ENCODE data around the gene CRIM1.

CRIM1 gene

DNA sequence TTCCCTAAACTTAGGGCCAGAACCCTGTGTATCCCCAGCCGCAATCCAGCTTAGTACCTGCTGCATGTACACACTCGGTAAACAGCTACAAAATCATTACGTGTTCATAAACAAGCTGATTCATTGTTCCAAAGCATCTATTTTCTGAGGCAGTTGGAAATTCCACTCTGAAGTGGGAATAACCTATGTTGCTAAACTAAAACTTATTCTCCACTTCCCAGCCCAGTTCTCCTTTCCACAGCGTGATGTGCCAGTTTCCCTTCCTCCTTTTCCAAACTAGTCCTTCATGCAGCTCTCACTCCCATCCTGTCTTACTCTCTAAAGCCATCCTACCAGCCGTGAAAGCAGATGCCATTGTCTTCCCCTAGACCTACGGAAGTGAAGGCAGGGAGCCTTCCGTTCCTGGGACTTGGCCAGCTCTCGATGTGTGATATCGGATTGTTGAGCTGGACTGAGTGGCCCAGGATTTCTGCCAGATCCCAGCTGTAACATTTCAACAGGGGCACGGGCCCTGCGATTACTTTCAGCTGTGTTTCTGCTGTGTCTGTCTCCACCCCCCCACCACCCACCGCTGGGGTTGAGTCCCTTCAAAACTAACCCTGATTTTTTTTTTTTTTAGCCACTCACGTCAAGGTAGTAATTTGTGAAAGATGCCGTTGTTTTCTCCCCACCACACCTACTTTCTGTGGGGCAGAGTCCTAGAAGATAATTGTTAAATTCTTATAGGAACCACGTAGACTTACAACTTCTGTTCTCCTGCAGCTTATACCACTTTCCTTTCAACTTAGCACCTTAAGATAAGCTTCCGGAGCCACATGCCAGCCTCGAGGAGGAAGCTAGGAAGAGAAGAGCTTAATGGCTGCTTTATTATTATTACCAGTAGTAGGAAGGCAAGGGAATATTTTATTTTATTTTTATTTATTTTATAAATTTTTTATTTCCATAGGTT is 100.9 kb downstream of the CRIM1 start:
- DNase-seq (ENCODE audit: low spot score) = peak; percentile 39

- DNase-seq (ENCODE audit: low spot score) = no peak
Observed at GRCh38 chr2:36458106-36458505, 102.5 kb downstream of the CRIM1 start.

GRCh38 chr2:36459725-36460137 is 104.2 kb downstream of the CRIM1 start:
- peak; percentile 67 for DNase-seq (ENCODE audit: low spot score)

GRCh38 chr2:36461039-36461681 is 105.6 kb downstream of the CRIM1 start:
- DNase-seq (ENCODE audit: low spot score) = peak; percentile 35

DNA sequence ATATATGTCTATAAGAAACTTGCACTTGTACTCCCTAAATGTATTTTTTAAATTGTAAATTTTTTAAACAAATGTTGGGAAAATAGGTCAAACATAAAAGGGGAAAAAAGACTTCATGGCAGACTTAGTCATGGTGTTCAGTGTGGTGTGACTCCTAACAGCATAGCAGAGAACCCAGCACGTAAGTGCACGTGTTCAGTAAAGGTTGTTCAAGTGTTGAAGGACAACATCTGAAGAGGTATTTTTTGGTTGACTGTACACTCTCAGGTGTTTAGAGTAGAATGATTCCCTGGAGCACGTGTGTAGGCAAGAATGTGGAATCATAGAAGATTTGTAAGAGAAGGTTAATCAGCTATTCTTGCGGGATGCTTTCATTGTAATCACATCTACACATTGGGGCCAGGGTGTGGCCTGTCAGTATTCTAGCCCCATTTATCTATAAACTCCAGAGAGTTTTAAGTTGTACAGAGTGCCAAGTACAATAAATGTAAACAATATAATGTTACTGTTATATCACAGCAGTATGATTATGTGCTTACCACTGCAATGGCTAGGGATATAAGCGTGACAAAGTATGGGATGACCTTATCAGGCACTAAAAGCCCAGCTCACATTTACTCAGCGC is 106.8 kb downstream of the CRIM1 start:
- no peak for DNase-seq (ENCODE audit: low spot score)

DNA sequence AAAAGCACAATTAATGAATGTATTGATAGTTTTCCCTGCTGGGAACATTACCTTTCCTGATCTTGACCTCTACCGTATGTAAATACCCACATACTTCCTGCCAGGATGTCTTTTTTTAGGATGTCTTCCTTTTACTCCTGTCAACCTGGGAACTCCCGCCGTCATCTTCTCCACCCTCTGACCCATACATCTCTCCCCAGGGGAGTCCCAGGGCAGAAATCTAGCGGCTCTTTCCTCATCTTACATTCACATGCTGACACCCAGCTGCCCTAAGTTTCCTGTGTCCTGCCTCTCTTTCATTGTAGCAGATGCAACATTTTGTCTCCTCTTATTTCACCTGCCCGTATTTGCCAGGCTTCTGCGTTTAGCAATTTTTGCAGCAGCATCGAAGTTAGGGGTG is 107.8 kb downstream of the CRIM1 start:
- DNase-seq (ENCODE audit: low spot score) = no peak

GRCh38 chr2:36464006-36464721 is 108.6 kb downstream of the CRIM1 start:
- DNase-seq (ENCODE audit: low spot score) = no peak

DNA sequence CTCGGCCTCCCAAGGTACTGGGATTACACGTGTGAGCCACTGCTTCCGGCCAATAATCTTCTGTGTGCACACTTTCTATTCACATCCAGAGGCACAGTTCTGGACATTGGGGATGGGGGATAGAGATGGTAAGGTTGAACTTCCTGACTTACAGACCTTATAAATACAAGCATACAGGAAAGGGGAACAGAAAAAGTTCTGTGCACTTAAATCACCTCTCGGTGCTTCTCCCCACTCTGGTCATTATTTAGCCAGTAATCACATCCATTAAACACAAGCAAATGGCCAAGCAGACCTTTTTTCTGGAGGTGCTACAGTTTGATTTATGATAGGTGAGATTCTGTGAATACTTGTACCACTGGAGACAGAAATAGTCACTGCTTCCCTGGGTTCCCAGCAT is 110.6 kb downstream of the CRIM1 start:
- DNase-seq (ENCODE audit: low spot score) = no peak

- DNase-seq (ENCODE audit: low spot score) = no peak
Observed at GRCh38 chr2:36468463-36469105, 113.0 kb downstream of the CRIM1 start.

- no peak for DNase-seq (ENCODE audit: low spot score)
Observed at GRCh38 chr2:36469106-36469477, 113.5 kb downstream of the CRIM1 start.

GRCh38 chr2:36469710-36470109 is 114.1 kb downstream of the CRIM1 start:
- no peak for DNase-seq (ENCODE audit: low spot score)

GRCh38 chr2:36473230-36473629 is 117.7 kb downstream of the CRIM1 start:
- no peak for DNase-seq (ENCODE audit: low spot score)

GRCh38 chr2:36476411-36476810 is 120.8 kb downstream of the CRIM1 start:
- DNase-seq (ENCODE audit: low spot score) = no peak

DNA sequence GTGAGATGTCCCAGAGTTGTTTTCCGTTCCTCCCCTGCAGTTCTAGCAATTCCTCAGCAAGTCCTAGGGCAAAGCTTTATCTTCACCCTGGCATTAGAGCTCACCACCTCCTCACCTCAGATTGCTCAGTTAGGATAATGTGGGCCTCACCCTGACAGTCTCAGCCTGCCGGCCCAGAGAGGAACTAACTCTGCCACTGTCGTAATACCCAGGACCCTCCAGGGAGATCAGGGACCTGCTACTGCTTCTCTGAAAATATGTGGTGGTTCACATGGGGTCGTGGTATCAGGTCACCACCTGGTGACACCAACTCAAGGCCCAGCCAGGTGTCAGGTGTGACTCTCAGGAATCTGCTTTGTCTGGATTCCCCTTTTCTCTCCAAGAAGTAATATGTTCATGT is 121.7 kb downstream of the CRIM1 start:
- DNase-seq (ENCODE audit: low spot score) = no peak

GRCh38 chr2:36477746-36478145 is 122.2 kb downstream of the CRIM1 start:
- no peak for DNase-seq (ENCODE audit: low spot score)

GRCh38 chr2:36478332-36478738 is 122.8 kb downstream of the CRIM1 start:
- no peak for DNase-seq (ENCODE audit: low spot score)

DNA sequence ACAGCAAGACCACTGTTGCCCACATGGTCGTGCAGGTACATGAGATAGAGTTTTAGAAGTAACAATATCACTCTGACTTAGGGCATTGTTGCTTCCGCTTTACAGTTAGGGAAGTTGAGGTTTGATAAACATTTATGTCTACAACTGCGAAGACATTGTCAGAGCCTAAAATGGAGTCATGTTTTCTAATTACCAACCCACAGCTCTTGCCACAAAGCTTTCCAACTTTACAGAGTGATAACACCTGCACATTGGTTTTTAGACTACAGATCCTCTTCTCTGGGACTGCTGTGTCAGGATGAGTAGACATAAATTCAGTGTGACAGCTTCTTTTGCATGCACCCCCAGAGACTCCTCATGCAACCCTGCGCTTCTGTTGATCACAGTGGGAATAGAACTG is 123.4 kb downstream of the CRIM1 start:
- no peak for DNase-seq (ENCODE audit: low spot score)

DNA sequence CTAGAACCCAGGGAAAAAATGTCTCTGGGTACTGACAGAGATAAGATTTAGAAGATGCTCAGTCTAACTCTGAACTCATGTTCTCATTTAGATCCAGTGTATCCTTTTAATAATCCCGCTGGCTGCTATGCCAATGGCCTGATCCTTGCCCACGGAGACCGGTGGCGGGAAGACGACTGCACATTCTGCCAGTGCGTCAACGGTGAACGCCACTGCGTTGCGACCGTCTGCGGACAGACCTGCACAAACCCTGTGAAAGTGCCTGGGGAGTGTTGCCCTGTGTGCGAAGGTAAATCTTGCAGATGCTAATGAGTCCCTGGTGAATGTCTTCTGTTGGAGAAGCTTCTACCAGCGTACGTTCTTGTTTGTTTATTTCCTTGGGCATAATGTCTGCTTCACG is 123.8 kb downstream of the CRIM1 start:
- no peak for DNase-seq (ENCODE audit: low spot score)

- DNase-seq (ENCODE audit: low spot score) = no peak
Observed at GRCh38 chr2:36480028-36480427, 124.5 kb downstream of the CRIM1 start.

GRCh38 chr2:36480636-36481035 is 125.1 kb downstream of the CRIM1 start:
- no peak for DNase-seq (ENCODE audit: low spot score)

DNA sequence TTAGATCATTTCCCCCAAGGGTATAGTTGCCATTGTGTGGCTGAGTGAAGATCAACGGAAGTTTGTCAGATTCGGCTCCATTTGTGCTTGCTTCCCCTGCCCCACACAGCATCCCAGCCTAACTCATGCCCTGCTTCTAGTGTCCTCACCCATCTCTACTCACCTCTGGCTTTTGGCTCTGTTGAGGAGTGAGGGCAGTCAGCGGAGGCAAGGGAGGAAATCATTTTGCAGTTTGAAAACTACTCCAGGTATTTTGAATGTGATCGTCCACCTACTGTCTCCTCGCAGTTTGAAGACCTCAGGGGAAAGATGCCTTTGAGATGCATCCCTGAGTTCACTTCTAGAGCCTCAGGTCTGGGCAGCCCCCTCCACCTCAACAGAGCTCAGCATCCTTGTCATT is 126.1 kb downstream of the CRIM1 start:
- no peak for DNase-seq (ENCODE audit: low spot score)

Measured in cerebellar cortex (tissue), 1 donor.